GM12878 (cell line): ENCODE data around the gene ATN1. TPM values are rescaled to one million over a fixed set of nuclear protein-coding genes. Genes with fewer than 3 reads are reported as not detected.
A peak's percentile ranks its signal among the peaks of the same experiment; 100 is the strongest.

Source experiments
- ATAC-seq: fragments of 200-7000 bp; cut with Tn5 transposase; 3 replicates; pipeline ENCODE4 v1.9.1; 2020; ENCODE audit warnings: mild to moderate bottlenecking, moderate library complexity
- BruUV-seq: library from RNA; stranded (reverse); fragments of 400-500 nt; replicated peaks from 2 replicates; lab custom pipeline; 2021; lab: Mats Ljungman, UMichigan
- CTCF ChIA-PET: fragments of 300-600 bp; sonication (Branson Sonifier 250); formaldehyde crosslinking; extraction: SDS; loops from one replicate; lab custom pipeline; 2021; ENCODE audit warnings: inconsistent platforms; lab: Yijun Ruan, JAX
- POLR2A ChIA-PET: fragments of 350-600 bp; formaldehyde crosslinking; extraction: SDS; loops from one replicate; lab custom pipeline; 2021; ENCODE audit warnings: inconsistent platforms; lab: Charles Lee
- RAD21 ChIA-PET: fragments of 300-600 bp; sonication (Branson Sonifier 250); formaldehyde crosslinking; loops from one replicate; lab custom pipeline; 2023; ENCODE audit warnings: antibody characterized with exemption; ENCODE audit not compliant: unreplicated experiment; lab: Charles Lee
- SMC1A ChIA-PET: fragments of 300-600 bp; sonication (Branson Sonifier 250); formaldehyde crosslinking; loops from one replicate; lab custom pipeline; 2023; ENCODE audit not compliant: unreplicated experiment, uncharacterized antibody; lab: Charles Lee
- DNase-seq: peaks from one replicate; pipeline ENCODE4 v3.0.0-alpha.2; 2011; ENCODE audit warnings: low read depth, low spot score
- FAIRE-seq: peaks from 3 replicates; lab custom pipeline; 2011; peaks lifted over from hg19 to GRCh38; lab: Jason Lieb, UNC
- H2AFZ ChIP-seq: 2 replicates; pipeline ENCODE4 v1.6.0; 2011; ENCODE audit warnings: low read depth, low read length, control low read depth; ENCODE audit not compliant: control insufficient read depth
- H3K27ac ChIP-seq: 2 replicates; pipeline ENCODE4 v1.5.1; 2011; ENCODE audit warnings: control low read depth; ENCODE audit not compliant: control insufficient read depth, insufficient read depth
- H3K27me3 ChIP-seq, 2 experiments: replicated peaks in 1 of 2; 2 replicates each; pipeline versions ENCODE4 v1.6.0 to v1.6.1; 2011; ENCODE audit warnings: low read length in 1 of 2; ENCODE audit not compliant: control insufficient read depth in 2 of 2, insufficient read depth in 2 of 2
- H3K36me3 ChIP-seq, 2 experiments: 2 replicates each; pipeline ENCODE4 v1.5.1; 2011; ENCODE audit warnings: low read length in 1 of 2; ENCODE audit not compliant: control insufficient read depth in 2 of 2, insufficient read depth in 2 of 2
- H3K4me1 ChIP-seq: 2 replicates; pipeline ENCODE4 v1.6.1; 2011; ENCODE audit warnings: mild to moderate bottlenecking, low read length, moderate library complexity, mixed read lengths; ENCODE audit not compliant: control insufficient read depth, insufficient read depth
- H3K4me2 ChIP-seq: 2 replicates; pipeline ENCODE4 v1.6.0; 2011; ENCODE audit warnings: control low read depth; ENCODE audit not compliant: control insufficient read depth, insufficient read depth
- H3K4me3 ChIP-seq: fragments of 200-600 bp; sonication (generic); 2 replicates; pipeline ENCODE4 v1.5.1; 2016
- H3K79me2 ChIP-seq: 2 replicates; pipeline ENCODE4 v1.6.0; 2011; ENCODE audit warnings: low read length; ENCODE audit not compliant: control insufficient read depth, insufficient read depth
- H3K9ac ChIP-seq: 2 replicates; pipeline ENCODE4 v1.8.0; 2011; ENCODE audit warnings: low read length, control low read depth, mixed read lengths; ENCODE audit not compliant: control insufficient read depth, insufficient read depth
- H3K9me3 ChIP-seq: replicated peaks from 3 replicates; pipeline ENCODE4 v1.5.1; 2011; ENCODE audit warnings: mild to moderate bottlenecking, low read length; ENCODE audit not compliant: control insufficient read depth, insufficient read depth
- H4K20me1 ChIP-seq: 2 replicates; pipeline ENCODE4 v1.6.0; 2011; ENCODE audit not compliant: control insufficient read depth, insufficient read depth
- BMI1 ChIP-seq: fragments of 450-650 bp; IDR thresholded peaks from 2 replicates; pipeline ENCODE4 v1.6.1; 2016; ENCODE audit warnings: mild to moderate bottlenecking, moderate library complexity, borderline replicate concordance
- E4F1 ChIP-seq: fragments of 450-650 bp; IDR thresholded peaks from 2 replicates; pipeline ENCODE4 v1.6.1; 2018; ENCODE audit warnings: borderline replicate concordance, mild to moderate bottlenecking; ENCODE audit not compliant: partially characterized antibody
- IRF4 ChIP-seq: IDR thresholded peaks from 2 replicates; pipeline ENCODE4 v1.6.1; 2011; ENCODE audit warnings: low read depth, low read length
- SMC3 ChIP-seq: IDR thresholded peaks from 2 replicates; pipeline ENCODE4 v1.6.1; 2011; ENCODE audit warnings: low read length, improper control_type of control experiment, borderline replicate concordance
- WGBS: methylation state at CpG from one replicate; pipeline ENCODE4 v1.1.6; 2016; ENCODE audit warnings: low lambda C conversion rate; ENCODE audit not compliant: insufficient replicate concordance, insufficient coverage; ENCODE audit errors: missing lambda C conversion rate; 5-methylcytosine and 5-hydroxymethylcytosine counted together
- in situ Hi-C: fragments of 300-500 bp; cut with MboI; formaldehyde crosslinking; loops from 9 replicates; pipeline ENCODE4 v1.14.3; 2018; ENCODE audit warnings: mixed read lengths
- intact Hi-C: fragments of 100-400 bp; cut with micrococcal nuclease; formaldehyde crosslinking; loops from one replicate; pipeline ENCODE4 v1.14.2; 2022; ENCODE audit not compliant: unreplicated experiment
- polyA plus RNA-seq, 11 experiments: library from polyadenylated mRNA; depleted of rRNA in 4 of 11; unstranded in 6 of 11; stranded (reverse) in 5 of 11; fragments of >200 nt; fragmentation: Nextera tagmentation in 4 of 11; fragmentation: Illumina TruSeq in 1 of 11; extraction: Ambion mirVana in 4 of 11; extraction: Trizol in 1 of 11; gene quantifications; 1 replicate in 1 of 11; 2 replicates in 10 of 11; pipeline versions ENCODE4 v1.2.1 to v1.2.3, GENCODE V29; 2011 to 2016; ENCODE audit warnings: inconsistent platforms in 2 of 11, missing spikeins in 2 of 11, low read depth in 1 of 11
- total RNA-seq, 4 experiments: library from RNA; depleted of rRNA in 3 of 4; stranded (reverse); fragments of >200 nt in 3 of 4; fragmentation: Illumina TruSeq in 1 of 4; extraction: Trizol in 1 of 4; gene quantifications; 2 replicates each; pipeline versions ENCODE4 v1.2.1 to v1.2.3, GENCODE V29; 2013 to 2021
- TF ChIP-seq, protein P1 (sequence below): fragments of 150-350 bp; IDR thresholded peaks from 2 replicates; pipeline ENCODE4 v1.6.1; 2014; ENCODE audit warnings: mild to moderate bottlenecking, low read depth, low read length

The ATN1 gene
- total and polyA plus RNA-seq, 10 of the 15 experiments (the other 5 are each of a cell fraction or from before 2014, with no cell fraction given), result 0.08 to 44.5 (median 5.0) TPM

DNA sequence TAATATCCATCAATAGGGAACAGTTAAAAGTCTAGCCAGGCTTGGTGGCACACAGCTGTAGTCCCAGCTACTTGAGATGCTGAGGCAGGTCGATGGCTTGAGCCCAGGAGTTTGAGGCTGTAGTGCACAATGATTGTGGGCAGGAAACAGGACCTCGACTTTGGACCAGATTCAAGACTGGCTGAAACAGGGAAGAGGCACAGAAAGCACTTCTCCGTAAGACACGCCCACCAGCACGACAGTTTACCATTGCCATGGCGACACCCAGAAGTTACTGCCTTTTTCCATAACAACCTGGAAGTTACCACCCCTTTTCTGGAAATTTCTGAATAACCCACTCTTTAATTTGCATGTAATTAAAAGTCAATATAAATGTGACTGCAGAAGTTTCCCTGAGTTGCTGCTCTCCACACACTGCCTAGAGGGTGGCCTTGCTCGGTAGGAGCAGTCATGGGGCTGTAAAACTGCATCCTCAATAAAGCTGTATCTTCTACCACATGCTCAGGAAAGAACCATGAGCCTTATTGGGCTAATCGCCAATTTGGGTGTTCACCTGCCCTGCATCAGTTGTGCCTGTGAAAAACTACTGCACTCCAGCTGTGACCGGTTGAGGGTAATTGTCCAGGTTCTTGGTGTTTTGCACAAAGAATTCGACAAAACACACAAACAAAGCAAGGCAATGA lies 27.8 kb upstream of the ATN1 start:
- Histone ChIP-seq H3K27ac (no peak overlapping the region), H2AFZ (no peak overlapping the region), H3K9me3 (no peaks in the 10 kb centered on the region), H3K4me3 (no peak overlapping the region), H3K36me3 (no peaks in the 10 kb centered on the region), H3K4me2 (no peak overlapping the region), H3K79me2 (no peaks in the 10 kb centered on the region), H3K9ac (no peak overlapping the region), H3K27me3 (no peaks in the 10 kb centered on the region), H4K20me1 (no peaks in the 10 kb centered on the region), H3K4me1 (peaks cover 5% of the 10 kb centered on the region; the same call in 1 of the 2 replicates)
- in situ Hi-C loops (no loop called here), intact Hi-C loops (no loop called here)
- no TSS peak for BruUV-seq
- ChIA-PET CTCF (interaction anchor here (1.4 kb wide), 1 partner anchor 28 kb away, joined by 4 read pairs; the partner anchor contains the start of gene SPSB2), RAD21 (no interaction called here), SMC1A (interaction anchor here (0.7 kb wide), 1 partner anchor 902 kb away, joined by 3 read pairs; no protein-coding TSS in a partner anchor), POLR2A (interaction anchor here (1.0 kb wide), 1 partner anchor 16 kb away, joined by 3 read pairs; no protein-coding TSS in a partner anchor)
- TF ChIP-seq, protein P1, sequence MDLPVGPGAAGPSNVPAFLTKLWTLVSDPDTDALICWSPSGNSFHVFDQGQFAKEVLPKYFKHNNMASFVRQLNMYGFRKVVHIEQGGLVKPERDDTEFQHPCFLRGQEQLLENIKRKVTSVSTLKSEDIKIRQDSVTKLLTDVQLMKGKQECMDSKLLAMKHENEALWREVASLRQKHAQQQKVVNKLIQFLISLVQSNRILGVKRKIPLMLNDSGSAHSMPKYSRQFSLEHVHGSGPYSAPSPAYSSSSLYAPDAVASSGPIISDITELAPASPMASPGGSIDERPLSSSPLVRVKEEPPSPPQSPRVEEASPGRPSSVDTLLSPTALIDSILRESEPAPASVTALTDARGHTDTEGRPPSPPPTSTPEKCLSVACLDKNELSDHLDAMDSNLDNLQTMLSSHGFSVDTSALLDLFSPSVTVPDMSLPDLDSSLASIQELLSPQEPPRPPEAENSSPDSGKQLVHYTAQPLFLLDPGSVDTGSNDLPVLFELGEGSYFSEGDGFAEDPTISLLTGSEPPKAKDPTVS, result peak; percentile 23; the same call in 1 of the 2 replicates
- TF ChIP-seq SMC3 (no peak), E4F1 (peak; percentile 64), IRF4 (no peak), BMI1 (peak; percentile 34; the same call in 1 of the 2 replicates)
- WGBS, result 54% methylated on average over 10 of the region's 10 CpGs
- DNase-seq, result no peak
- no peak for ATAC-seq
- FAIRE-seq, result no peak
